Measurements from ENCODE around the gene PRDM16. TPM values are rescaled to one million over a fixed set of nuclear protein-coding genes. Genes with fewer than 3 reads are reported as not detected.

The PRDM16 gene
- total RNA-seq, 4 donors from 2014 or later: 0.26 to 7.7 (median 0.35) TPM; not detected in 1

DNA sequence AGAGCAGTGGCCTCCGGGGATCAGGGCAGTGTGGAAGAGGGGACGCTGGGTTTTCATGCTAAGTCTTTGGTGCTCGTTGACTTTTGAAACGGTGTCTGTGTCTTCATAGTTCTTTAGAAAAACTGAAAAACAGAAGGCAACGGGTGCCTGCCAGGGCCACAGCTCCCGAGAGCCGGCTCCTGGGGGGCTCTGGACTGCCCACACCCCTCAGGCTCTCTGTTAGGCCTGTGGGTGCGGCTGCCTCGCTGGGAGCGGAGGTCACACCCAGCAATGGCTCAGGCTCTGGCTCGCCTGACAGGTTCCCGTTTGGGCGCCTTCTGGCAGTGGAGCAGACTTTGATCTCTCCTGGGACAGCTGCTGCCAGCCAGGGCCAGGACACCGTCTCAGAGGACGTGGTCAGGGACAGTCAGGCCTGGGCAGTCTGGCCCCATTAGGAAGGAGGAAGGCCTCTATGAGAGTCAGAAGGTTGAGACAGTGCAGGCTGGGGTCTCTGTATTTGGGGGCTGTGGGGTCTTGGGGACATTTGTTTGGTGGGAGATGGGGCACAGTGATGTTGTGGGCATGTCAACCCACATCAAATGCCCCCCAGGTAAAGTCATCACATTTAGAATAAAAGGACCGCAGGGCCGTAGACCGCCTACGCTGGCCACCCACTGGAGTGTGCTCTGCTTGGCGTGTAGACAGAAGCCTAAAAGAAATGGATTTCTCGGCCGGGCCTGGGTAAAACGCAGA is 391.1 kb downstream of the PRDM16 start:
- no peak for DNase-seq
- intact Hi-C loops (cut with DNase I; ENCODE audit: low total_unique reads): no loop called here
- no peak overlapping the region for H3K4me3 ChIP-seq

GRCh38 chr1:3460672-3461131 is 391.7 kb downstream of the PRDM16 start:
- no peaks in the 10 kb centered on the region for H3K9me3 ChIP-seq
- H3K4me1 ChIP-seq: no peaks in the 10 kb centered on the region
- no peak for TF ChIP-seq CTCF (IDR thresholded peaks at IDR 0.05)
- H3K4me3 ChIP-seq: no peak overlapping the region
- H3K36me3 ChIP-seq: no peaks in the 10 kb centered on the region
- no peak overlapping the region for H3K27ac ChIP-seq
- intact Hi-C loops (cut with DNase I; ENCODE audit: low total_unique reads): no loop called here
- no peaks in the 10 kb centered on the region for H3K27me3 ChIP-seq
- DNase-seq: no peak

More for the DNA sequence above, 391.1 kb downstream of the PRDM16 start:
- Histone ChIP-seq H3K4me1 (peaks cover 0 to under 1% of the 10 kb centered on the region in 2 donors), H3K27me3 (peaks cover 0 to under 1% of the 10 kb centered on the region in 2 donors), H3K9me3 (no peaks in the 10 kb centered on the region), H3K36me3 (no peaks in the 10 kb centered on the region), H3K27ac (no peak overlapping the region)
- TF ChIP-seq POLR2A (IDR thresholded peaks at IDR 0.05): no peak
- no peak for TF ChIP-seq CTCF (IDR thresholded peaks at IDR 0.05)

DNA sequence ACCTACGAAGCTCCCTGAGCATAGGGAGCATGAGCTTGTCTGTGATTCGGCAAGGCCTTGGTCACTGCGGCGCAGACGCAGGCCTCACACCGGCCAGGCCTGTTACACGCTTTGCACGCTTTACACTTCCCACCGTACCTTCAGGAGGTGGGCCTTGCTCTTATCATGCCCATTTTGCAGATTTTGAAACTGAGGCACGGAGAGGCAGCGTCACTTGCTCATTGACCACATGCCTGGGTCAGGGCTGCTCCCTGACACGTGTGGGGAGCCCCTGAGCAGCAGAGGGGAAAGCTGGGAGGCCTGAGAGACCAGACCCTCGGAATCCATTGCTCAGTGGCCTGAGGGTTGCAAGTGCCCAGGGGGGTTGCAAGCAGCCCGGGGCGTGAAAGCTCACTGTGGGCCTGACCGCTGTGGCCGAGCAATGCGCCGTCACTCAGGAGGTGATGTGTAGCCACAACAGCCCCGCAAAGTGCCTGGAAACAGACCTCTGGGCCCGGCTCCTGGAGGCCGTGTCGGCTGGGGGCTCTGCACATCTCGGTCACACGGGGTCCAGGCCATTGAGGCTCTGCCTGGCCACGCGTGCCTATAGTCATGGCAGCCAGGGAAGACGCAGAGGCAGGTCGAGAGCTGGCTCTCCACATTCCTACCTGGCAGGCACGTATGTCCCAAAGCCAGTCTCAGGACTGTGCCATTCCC is 392.4 kb downstream of the PRDM16 start:
- DNase-seq: no peak
- Histone ChIP-seq H3K9me3 (no peaks in the 10 kb centered on the region), H3K27ac (no peak overlapping the region), H3K4me1 (no peaks in the 10 kb centered on the region), H3K4me3 (no peak overlapping the region), H3K36me3 (no peaks in the 10 kb centered on the region), H3K27me3 (no peaks in the 10 kb centered on the region)
- TF ChIP-seq POLR2A (IDR thresholded peaks at IDR 0.05) (no peak), CTCF (IDR thresholded peaks at IDR 0.05) (no peak)
- intact Hi-C loops (cut with DNase I; ENCODE audit: low total_unique reads): no loop called here

DNA sequence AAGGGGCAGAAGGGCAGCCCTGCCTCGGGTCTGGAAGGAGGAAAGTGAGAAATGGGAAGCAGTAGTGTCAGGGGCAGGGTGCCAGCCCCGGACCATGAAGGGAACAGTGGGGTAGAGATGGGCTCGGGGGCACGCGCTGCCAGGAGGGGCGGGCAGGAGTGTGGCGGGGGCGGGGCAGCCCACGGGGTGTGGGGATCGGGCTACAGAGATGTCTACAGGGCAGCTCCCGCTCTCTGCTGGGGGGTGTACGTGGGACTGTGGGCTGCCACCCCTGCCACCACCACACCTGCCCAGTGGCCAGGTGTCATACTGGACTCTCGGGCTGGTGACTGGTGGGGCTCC is 392.9 kb downstream of the PRDM16 start:
- Histone ChIP-seq H3K4me1 (no peaks in the 10 kb centered on the region), H3K27ac (no peak overlapping the region), H3K27me3 (no peaks in the 10 kb centered on the region), H3K4me3 (no peak overlapping the region), H3K36me3 (no peaks in the 10 kb centered on the region), H3K9me3 (no peaks in the 10 kb centered on the region)
- no peak for TF ChIP-seq POLR2A (IDR thresholded peaks at IDR 0.05)
- no peak for TF ChIP-seq CTCF (IDR thresholded peaks at IDR 0.05)
- no peak for DNase-seq
- intact Hi-C loops (cut with DNase I; ENCODE audit: low total_unique reads): no loop called here

DNA sequence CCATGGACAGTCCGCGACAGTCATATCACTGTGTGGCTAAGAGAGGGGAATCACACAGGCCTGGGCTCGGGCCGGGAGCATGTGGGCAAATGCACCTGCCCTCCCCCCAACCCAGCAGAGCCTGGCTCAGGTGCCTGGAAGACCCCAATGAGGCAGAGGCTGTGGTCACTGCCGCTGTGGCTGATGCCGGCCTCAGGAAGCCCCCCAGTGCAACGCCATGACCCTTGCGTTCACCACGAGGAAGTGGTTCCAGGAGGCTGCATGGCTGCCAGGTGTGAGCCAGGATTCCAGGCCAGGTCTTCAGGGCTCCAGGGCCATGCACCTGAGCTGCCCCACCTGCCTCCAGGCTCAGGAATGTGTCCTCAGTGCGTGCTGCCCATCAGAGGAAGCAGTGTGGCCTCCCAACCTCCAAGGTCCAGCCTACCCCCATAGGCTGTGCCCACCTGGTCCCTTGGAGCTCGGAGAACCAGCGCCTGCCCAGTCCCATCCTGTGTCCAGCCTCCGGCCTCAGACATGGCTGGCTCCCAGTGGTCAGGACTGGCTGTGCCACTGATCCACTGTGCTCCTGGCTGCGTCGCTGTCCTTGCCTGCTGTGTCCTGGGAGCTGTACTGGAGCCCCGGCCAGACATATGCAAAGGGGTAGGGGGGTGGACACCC is 393.5 kb downstream of the PRDM16 start:
- intact Hi-C loops (cut with DNase I; ENCODE audit: low total_unique reads): no loop called here
- no peaks in the 10 kb centered on the region for H3K4me1 ChIP-seq
- DNase-seq: no peak
- no peak overlapping the region for H3K4me3 ChIP-seq
- H3K9me3 ChIP-seq: no peaks in the 10 kb centered on the region
- no peaks in the 10 kb centered on the region for H3K36me3 ChIP-seq
- H3K27me3 ChIP-seq: no peaks in the 10 kb centered on the region
- no peak overlapping the region for H3K27ac ChIP-seq
- no peak for TF ChIP-seq POLR2A (IDR thresholded peaks at IDR 0.05)
- TF ChIP-seq CTCF (IDR thresholded peaks at IDR 0.05): no peak

All from uterus (tissue), 4 donors.